GM18867 (cell line): Measurements from ENCODE around the gene GJC1.

Experiments used
- ATAC-seq: cut with Tn5 transposase; IDR thresholded peaks from one replicate; pipeline ENCODE4 v1.9.1; 2021; ENCODE audit warnings: mild to moderate bottlenecking, moderate library complexity; ENCODE audit not compliant: unreplicated experiment

Gene GJC1

GRCh38 chr17:44778656-44779210 is 51.4 kb downstream of the GJC1 start:
- no peak for ATAC-seq

- ATAC-seq, result no peak
Measured at GRCh38 chr17:44777394-44778348, 52.4 kb downstream of the GJC1 start.

- ATAC-seq, result no peak
Measured at GRCh38 chr17:44776628-44777393, 53.3 kb downstream of the GJC1 start.

- peak; percentile 14 for ATAC-seq
Measured at GRCh38 chr17:44775838-44776621, 54.1 kb downstream of the GJC1 start.

GRCh38 chr17:44775136-44775837 is 54.8 kb downstream of the GJC1 start:
- peak; percentile 84 for ATAC-seq

GRCh38 chr17:44774271-44775135 is 55.6 kb downstream of the GJC1 start:
- peak; percentile 33 for ATAC-seq

- ATAC-seq, result no peak
Measured at GRCh38 chr17:44773140-44773539, 56.9 kb downstream of the GJC1 start.

- no peak for ATAC-seq
Measured at GRCh38 chr17:44772308-44773045, 57.6 kb downstream of the GJC1 start.

- ATAC-seq, result no peak
Measured at GRCh38 chr17:44770166-44770925, 59.7 kb downstream of the GJC1 start.

GRCh38 chr17:44769647-44770084 is 60.4 kb downstream of the GJC1 start:
- ATAC-seq, result no peak

GRCh38 chr17:44769230-44769629 is 60.9 kb downstream of the GJC1 start:
- ATAC-seq, result no peak

GRCh38 chr17:44768505-44769142 is 61.5 kb downstream of the GJC1 start:
- ATAC-seq, result no peak

GRCh38 chr17:44767493-44767892 is 62.6 kb downstream of the GJC1 start:
- no peak for ATAC-seq

GRCh38 chr17:44766409-44767038 is 63.6 kb downstream of the GJC1 start:
- no peak for ATAC-seq

- ATAC-seq, result no peak
Measured at GRCh38 chr17:44765965-44766364, 64.1 kb downstream of the GJC1 start.

GRCh38 chr17:44763170-44763569 is 66.9 kb downstream of the GJC1 start:
- ATAC-seq, result no peak
